ENCODE measurements around the gene BIN1.

BIN1 gene

DNA sequence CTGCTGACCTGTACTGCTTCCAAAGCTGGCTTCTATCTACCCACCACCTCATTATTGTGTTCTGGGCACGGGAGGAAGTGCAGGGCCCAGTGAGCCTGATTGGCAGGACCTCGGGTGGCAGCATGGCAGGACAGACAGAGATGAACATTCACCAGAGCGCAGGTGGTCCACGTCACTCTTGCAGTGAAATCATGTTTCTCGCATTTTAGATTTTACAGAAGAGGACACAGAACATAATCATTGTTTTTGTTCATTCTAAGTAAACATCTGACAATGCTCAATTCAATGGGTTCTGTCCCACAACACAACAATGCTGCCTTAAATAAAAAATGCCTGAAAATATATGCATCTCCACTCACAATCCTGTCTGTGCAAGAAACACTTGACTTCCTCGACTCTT is 11.5 kb upstream of the BIN1 start:
- Mint-ChIP-seq H3K27me3 (no peaks in the 10 kb centered on the region), H3K36me3 (no peaks in the 10 kb centered on the region), H3K4me1 (peaks cover 5% of the 10 kb centered on the region), H3K9me3 (peaks cover 4% of the 10 kb centered on the region), H3K27ac (no peak overlapping the region), H3K4me3 (no peak overlapping the region)
- ATAC-seq: no peak

DNA sequence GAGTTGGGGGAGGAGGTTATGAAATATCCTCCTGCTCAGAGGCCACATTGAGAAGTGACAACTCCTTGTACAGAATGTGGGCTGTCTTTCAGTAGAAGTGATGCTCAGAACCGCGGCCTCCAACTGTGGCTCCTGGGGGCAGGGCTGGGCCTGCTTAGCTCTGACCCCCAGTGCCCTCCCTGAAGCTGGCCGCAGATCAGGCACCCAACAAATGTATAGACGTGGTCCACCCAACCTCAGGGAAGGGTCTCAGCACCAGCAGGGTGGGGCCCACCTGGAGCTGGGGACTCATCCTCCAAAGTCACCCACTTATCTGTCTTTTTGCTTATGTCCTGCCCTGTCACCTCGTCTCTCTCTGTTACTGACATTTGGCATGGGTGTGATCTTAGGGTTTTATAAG is 11.1 kb upstream of the BIN1 start:
- no peaks in the 10 kb centered on the region for H3K36me3 Mint-ChIP-seq
- peaks cover 4% of the 10 kb centered on the region for H3K9me3 Mint-ChIP-seq
- ATAC-seq: no peak
- peaks cover 5% of the 10 kb centered on the region for H3K4me1 Mint-ChIP-seq
- H3K4me3 Mint-ChIP-seq: no peak overlapping the region
- no peaks in the 10 kb centered on the region for H3K27me3 Mint-ChIP-seq
- H3K27ac Mint-ChIP-seq: no peak overlapping the region

DNA sequence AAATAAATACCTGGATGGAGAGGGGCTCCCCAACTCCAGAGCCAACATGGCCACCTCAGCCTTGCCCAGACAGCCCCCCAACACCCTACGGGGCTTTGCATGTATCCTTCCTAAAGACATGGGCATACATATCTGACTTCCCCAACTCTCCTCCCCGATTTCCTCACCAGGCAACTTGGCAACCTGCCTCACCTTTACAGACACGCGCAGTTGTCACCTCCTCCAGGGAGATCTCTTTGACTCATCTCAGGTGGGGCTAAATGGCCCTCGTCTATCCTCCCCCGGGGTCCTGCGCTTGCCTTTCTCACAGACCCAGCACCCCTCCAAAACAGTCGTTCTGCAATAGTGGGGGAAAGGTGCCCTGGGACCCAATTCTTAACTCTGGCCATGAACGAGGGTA is 10.6 kb upstream of the BIN1 start:
- Mint-ChIP-seq H3K36me3 (no peaks in the 10 kb centered on the region), H3K27me3 (no peaks in the 10 kb centered on the region), H3K27ac (no peak overlapping the region), H3K4me3 (no peak overlapping the region), H3K4me1 (peaks cover 5% of the 10 kb centered on the region), H3K9me3 (peaks cover 4% of the 10 kb centered on the region)
- ATAC-seq: no peak

DNA sequence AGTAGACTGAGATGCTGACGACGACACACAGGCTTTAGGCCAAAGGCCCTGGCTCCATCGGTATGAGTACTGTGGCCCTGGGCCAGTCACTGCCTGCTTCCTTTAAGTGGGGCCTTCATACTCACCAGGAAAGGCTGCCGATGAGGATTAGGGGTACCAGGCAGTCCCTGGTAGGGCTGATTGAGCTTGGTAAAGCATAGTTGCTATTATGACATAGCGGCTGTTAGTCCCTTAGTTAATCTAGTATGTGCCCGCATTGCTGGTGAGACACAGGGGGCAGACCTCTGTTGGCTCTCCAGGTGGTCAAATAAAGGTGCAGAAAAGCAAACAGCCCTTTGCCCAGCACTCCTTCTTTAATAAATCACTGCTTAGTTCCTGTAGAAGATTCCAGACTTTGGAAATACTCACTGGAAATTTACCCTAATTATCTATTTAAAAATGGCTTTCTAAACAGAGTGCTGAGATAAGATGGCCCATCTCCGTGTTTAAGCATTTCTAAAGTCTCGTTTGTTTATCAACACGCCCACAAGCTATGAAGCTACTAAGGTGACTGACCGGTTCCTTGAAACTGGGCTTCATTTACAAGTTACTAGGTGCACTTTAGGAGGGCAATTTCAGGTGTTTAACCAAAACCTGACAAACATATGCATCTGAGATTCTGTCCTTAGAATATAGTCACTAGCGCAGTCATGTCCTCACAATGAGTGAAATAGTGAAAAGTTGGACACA is 8.7 kb upstream of the BIN1 start:
- no peaks in the 10 kb centered on the region for H3K36me3 Mint-ChIP-seq
- H3K27ac Mint-ChIP-seq: no peak overlapping the region
- H3K4me1 Mint-ChIP-seq: peaks cover 5% of the 10 kb centered on the region
- H3K9me3 Mint-ChIP-seq: peaks cover 2% of the 10 kb centered on the region
- no peak overlapping the region for H3K4me3 Mint-ChIP-seq
- no peak for ATAC-seq
- H3K27me3 Mint-ChIP-seq: no peaks in the 10 kb centered on the region

DNA sequence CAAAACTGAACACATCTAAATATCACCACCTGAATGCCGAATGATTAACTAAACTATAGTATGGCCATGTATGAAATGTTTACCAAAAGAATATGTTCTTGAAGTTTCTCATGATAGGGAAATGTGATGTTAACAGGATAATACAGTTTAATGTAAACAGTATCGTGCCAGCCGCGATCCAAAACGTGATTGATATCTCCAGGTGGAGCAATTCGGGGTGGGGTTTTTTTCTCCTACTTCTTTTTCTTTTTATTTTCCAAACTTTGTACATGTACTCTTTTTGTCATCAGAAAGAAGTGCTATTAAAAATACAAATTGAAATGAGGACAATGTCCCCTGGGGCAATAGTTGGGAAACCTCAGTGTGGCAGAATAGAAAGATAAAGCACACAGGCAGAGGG is 4.0 kb upstream of the BIN1 start:
- ATAC-seq: no peak
- Mint-ChIP-seq H3K27ac (no peak overlapping the region), H3K4me3 (no peak overlapping the region), H3K9me3 (no peaks in the 10 kb centered on the region), H3K4me1 (peaks cover 23% of the 10 kb centered on the region), H3K27me3 (peaks cover 7% of the 10 kb centered on the region), H3K36me3 (no peaks in the 10 kb centered on the region)

DNA sequence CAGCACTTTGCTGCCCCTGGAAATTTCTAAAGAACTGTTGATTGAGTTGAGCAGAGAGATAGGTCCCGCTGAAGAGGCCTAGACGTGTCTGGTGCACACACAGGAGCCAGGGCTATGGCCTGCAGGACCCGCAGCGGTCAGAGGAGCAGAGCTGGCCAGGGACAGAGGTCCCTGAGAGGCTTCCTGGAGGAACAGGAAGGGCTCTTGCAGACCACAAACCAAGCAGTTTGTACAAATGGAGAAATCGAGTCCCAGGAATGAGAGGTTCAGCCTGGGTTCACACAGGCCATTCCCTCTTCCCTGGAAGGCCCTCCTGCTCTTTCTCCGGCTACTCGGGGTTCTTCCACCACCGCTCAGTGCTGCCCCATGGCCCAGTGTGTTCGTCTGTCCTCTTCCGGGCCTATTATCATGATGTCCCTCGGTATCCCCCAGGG is 1.2 kb upstream of the BIN1 start:
- Mint-ChIP-seq H3K27ac (no peak overlapping the region), H3K36me3 (no peaks in the 10 kb centered on the region), H3K4me3 (peak overlapping the region; percentile 94), H3K4me1 (peaks cover 23% of the 10 kb centered on the region), H3K9me3 (no peaks in the 10 kb centered on the region), H3K27me3 (peaks cover 7% of the 10 kb centered on the region)
- ATAC-seq: no peak

DNA sequence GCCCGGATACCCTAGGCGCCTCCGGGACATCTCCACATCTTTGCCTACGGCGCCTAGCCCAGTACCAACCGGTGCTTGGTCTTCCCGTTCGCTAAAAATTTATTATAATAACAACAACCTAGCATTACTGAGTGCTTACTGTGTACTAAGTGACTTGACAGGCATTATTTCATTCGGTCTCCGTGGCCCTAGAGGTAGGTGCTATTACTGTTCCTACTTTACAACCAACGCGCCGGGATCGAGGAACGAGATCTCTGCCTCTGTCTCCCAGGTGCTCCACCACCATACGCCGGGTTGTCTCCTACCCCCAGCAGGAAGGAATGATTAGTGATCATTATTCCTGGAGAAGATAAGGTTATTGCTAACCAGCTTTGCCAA is 657 bp upstream of the BIN1 start:
- peaks cover 7% of the 10 kb centered on the region for H3K27me3 Mint-ChIP-seq
- no peaks in the 10 kb centered on the region for H3K36me3 Mint-ChIP-seq
- ATAC-seq: peak; percentile 4
- peaks cover 23% of the 10 kb centered on the region for H3K4me1 Mint-ChIP-seq
- peak overlapping the region; percentile 79 for H3K27ac Mint-ChIP-seq
- H3K4me3 Mint-ChIP-seq: peak overlapping the region; percentile 94
- H3K9me3 Mint-ChIP-seq: no peaks in the 10 kb centered on the region

DNA sequence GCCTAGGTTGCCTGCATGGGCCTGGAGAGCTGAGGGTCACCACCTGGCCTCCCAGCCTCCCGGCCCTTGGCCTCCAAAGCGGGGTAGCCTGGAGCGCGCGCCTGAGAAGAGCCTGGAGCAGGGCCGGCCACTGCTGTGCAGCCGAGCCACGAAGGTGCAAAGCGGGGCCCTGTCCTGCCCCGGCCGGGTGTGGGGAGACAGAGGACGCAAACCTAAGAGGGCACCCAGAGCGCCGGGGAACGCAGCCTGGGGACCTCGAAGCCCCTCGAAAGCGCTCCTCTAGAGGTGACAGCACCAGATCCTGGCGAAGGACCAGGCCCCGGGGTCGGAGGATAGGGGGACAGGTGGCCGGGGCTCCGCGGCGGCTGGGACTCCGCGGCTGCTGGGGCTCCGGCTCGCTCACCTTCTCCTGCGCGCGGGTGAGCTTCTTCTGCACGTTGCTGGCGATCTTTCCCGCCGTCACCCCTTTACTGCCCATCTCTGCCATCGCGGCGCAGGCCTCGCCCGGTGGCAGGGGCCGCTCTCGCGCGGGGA is 430 bp downstream of the BIN1 start:
- Mint-ChIP-seq H3K4me3 (peak overlapping the region; percentile 94), H3K27me3 (peaks cover 7% of the 10 kb centered on the region), H3K4me1 (peaks cover 23% of the 10 kb centered on the region), H3K27ac (no peak overlapping the region), H3K9me3 (no peaks in the 10 kb centered on the region), H3K36me3 (no peaks in the 10 kb centered on the region)
- ATAC-seq: peak; percentile 34

DNA sequence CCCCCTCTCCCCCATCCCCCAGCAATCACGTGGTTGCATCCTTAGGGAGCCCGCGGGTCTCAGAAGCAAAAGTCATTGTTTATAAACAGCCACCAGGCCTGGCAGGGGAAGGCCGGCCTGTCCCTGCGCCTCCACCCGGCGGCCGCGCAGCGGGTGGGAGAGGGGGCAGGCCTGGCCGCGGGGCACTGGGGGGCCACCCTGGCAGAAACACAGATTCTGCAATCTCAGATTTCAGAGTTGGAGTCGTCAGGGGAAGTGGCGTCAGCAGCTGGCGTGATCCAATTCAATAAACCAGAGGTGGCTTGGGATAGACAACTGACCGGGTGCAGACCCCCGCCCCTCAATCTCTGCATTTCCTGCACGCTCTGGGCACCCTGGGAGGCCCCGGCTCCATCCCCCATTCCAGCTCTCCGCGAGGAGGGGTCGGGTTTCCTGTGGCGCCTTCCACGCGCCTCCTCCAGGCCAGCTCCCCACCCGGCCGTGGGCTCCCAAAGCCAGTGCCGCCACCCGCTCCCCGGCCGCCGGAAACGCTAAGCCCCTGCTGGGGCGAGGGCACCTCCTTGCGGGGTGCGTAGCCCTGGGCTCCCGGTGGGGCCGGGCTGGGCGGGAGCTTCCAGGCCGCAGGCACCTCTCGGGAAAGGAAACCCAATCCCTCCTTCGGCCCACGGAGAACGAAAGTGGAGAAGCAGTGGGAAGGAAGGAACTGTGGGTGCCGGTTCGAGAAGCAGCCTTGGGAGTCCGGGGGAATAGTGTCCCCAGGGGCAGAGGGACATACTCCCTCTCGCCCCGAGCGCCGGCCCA is 1.1 kb downstream of the BIN1 start:
- Mint-ChIP-seq H3K9me3 (no peaks in the 10 kb centered on the region), H3K27ac (no peak overlapping the region), H3K4me3 (peak overlapping the region; percentile 94), H3K4me1 (peaks cover 23% of the 10 kb centered on the region), H3K36me3 (no peaks in the 10 kb centered on the region), H3K27me3 (peaks cover 7% of the 10 kb centered on the region)
- no peak for ATAC-seq

DNA sequence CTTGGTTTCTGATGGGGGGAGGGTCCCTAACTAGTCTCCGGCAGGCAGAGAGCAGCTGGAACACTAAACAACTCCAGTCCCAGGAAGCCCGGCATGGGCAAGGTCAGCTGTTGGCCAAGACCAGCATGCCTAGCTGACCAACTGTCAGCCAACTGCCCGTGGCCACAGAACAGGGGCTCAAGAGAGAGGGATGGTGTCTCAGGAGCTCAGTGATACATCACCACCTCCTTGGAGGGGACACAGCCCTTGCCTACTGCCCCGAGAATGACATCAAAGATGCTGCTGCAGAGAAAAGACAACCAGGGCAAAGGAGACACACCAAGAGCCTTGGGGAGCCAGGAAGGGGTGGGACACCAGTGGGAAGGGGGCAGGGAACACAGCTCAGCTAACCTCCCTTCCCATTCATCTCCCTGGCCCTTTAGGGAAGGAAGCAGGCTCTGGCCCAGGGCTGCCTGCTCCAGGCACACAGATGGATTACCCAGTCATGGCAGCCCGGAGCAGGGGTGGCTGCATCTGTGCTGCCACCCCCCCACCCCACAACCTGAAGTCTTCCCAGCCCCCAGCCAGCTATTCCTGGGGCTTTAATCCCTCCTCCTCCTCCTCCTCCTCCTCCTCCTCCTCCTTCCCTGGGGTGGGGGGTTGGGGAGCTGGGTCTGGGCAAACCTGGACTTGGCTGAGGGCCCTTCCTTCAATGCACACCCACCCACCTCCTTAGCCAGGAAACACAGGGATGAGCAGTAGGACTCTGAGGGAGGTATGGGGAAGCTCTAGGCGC is 1.9 kb downstream of the BIN1 start:
- H3K27me3 Mint-ChIP-seq: peaks cover 7% of the 10 kb centered on the region
- no peak for ATAC-seq
- H3K36me3 Mint-ChIP-seq: no peaks in the 10 kb centered on the region
- H3K4me1 Mint-ChIP-seq: peaks cover 23% of the 10 kb centered on the region
- H3K27ac Mint-ChIP-seq: no peak overlapping the region
- H3K4me3 Mint-ChIP-seq: no peak overlapping the region
- no peaks in the 10 kb centered on the region for H3K9me3 Mint-ChIP-seq

DNA sequence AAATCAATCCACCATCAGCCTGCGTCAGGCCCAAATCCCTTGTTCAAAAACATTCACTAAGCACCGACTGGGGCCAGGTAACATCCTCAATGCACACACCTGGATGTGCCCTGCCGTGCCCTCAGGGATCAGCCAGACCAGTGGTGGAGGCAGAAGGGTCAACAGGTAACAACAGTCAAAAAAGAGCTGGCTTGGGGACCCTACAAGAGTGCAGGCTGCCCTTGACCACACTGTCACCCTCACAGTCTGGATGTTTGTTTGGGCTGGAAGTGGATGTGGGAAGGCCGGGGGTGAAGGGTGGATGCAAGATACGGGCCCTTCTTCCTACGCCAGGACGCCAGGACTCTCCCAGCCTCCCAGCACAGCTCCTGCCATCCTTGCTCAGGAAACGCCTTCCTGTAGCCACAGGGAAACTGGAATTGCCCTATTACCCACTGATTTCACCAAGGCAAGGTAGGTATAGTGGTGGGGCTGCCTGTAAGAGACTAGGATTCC is 2.7 kb downstream of the BIN1 start:
- Mint-ChIP-seq H3K4me3 (peak overlapping the region; percentile 14), H3K36me3 (no peaks in the 10 kb centered on the region), H3K9me3 (no peaks in the 10 kb centered on the region), H3K27ac (no peak overlapping the region), H3K4me1 (peaks cover 18% of the 10 kb centered on the region), H3K27me3 (peaks cover 7% of the 10 kb centered on the region)
- ATAC-seq: no peak

DNA sequence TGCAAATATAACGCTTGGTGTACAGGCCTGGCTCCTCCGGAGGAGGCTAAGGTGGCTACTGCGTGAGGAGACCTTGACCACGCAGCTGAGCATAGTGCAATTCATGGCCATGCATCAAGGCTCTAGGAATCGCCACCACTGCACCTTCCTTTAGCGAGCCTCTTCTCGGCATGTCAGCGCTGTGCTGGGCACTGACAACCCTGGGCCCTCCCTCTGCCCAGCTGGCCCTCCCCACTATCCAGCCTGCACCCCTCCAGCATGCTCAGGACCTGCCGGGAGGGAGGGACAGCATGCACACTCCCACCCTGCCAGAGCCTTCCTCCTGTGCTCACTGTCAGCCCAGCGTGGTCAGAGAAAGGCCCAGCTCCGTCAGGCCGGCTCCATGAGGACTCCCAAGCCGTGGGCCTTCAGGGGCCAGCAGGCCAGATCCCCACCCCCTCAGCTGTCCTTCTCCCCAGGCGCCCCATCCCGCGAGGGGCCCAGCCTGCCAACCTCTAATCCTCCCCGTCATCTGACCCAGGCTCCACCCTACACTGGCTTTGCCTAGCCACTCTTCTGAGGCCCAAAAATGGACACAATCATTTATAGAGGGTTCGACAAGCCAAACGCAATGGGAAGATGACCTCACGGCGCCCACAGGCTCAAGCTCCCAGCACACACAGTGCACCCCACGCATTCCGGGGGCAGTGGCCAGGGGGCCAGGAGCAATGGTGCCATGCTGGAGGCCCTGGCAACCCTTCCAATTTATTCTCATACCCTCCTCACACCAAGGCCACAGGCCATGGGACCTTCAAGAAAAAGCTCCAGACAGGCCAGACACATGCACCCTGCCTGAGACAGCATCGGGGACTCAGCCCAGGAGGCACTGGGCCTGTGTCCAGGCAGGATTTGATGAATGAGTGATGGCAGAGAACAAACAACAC is 3.5 kb downstream of the BIN1 start:
- no peak overlapping the region for H3K27ac Mint-ChIP-seq

DNA sequence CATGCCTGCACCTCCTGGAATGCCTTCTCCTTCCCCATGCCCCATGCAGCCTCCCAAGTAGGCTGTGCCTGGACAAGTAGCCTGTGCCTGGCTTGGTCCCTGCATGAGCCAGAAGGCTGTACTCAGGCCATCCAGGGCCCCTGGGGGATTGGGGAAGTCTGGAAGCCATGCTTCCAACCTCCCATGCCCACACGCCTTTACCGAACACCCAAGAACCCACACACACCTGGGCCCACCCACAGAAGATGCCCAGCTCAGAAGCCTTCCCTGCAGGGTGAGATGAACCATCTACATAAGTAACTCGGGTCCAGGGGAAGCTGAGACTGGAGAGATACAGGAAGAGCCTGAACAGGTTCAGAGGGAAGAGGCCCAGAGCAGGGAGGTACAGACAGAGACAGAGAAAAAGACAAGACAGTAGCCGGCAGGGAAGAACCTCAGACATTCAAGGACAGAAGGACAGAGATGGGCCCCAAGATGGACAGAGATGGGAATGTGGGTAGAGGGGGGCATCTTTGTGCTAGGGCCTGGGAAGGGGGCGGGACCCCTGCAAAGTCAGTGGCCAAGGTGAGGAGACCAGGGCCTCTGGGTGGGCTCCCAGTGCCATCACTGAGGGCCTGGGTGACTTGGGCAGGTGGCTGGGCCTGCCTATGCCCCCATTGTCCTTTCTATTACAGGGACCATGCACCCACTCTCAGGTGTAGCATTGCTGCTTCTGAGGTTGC is 4.3 kb downstream of the BIN1 start:
- peaks cover 2% of the 10 kb centered on the region for H3K27me3 Mint-ChIP-seq
- ATAC-seq: no peak
- no peaks in the 10 kb centered on the region for H3K36me3 Mint-ChIP-seq
- H3K27ac Mint-ChIP-seq: no peak overlapping the region
- H3K4me3 Mint-ChIP-seq: no peak overlapping the region
- H3K9me3 Mint-ChIP-seq: no peaks in the 10 kb centered on the region
- H3K4me1 Mint-ChIP-seq: peaks cover 8% of the 10 kb centered on the region

More for the DNA sequence above, 3.5 kb downstream of the BIN1 start:
- Mint-ChIP-seq H3K4me3 (no peak overlapping the region), H3K36me3 (no peaks in the 10 kb centered on the region), H3K9me3 (no peaks in the 10 kb centered on the region), H3K27me3 (peaks cover 7% of the 10 kb centered on the region), H3K4me1 (peaks cover 15% of the 10 kb centered on the region)
- ATAC-seq: no peak

Data from stimulated activated memory B cell treated with anti-CD40 and anti-IgM and Interleukin-4, amounts not matched to agents 10 μg/mL and 1 μg/mL and 100 μg/mL, for 72 hours (primary cell).